K562 (cell line): ENCODE measurements around the gene PBXIP1. TPM values are rescaled to one million over a fixed set of nuclear protein-coding genes. Genes with fewer than 3 reads are reported as not detected.

ENCODE experiments used
- ARID1B ChIP-seq: fragments of 450-650 bp; IDR thresholded peaks from 2 replicates; pipeline ENCODE4 v1.6.1; 2016; ENCODE audit warnings: antibody characterized with exemption, mild to moderate bottlenecking, inconsistent platforms
- BHLHE40 ChIP-seq: IDR thresholded peaks from 2 replicates; pipeline ENCODE4 v1.6.1; 2011; ENCODE audit warnings: low read length, improper control_type of control experiment
- CBX8 ChIP-seq: fragments of 200-600 bp; sonication (generic); IDR thresholded peaks from 2 replicates; pipeline ENCODE4 v1.6.1; 2012; ENCODE audit warnings: borderline replicate concordance, mixed run types, low read depth, mild to moderate bottlenecking, moderate library complexity, mixed read lengths, low read length, control low read depth, inconsistent platforms; ENCODE audit not compliant: poor library complexity, severe bottlenecking; ENCODE audit errors: extremely low read depth
- CC2D1A ChIP-seq: fragments of 450-650 bp; IDR thresholded peaks from 2 replicates; pipeline ENCODE4 v1.6.1; 2017; ENCODE audit warnings: mild to moderate bottlenecking
- CSDE1 ChIP-seq, 2 experiments: fragments of 450-650 bp; IDR thresholded peaks; 2 replicates each; pipeline ENCODE4 v1.6.1; 2016; ENCODE audit warnings: mild to moderate bottlenecking in 1 of 2
- CTCF ChIP-seq, 3 experiments: IDR thresholded peaks in 2 of 3; conservative IDR thresholded peaks in 1 of 3; 2 replicates each; pipeline ENCODE4 v1.5.1; 2011 to 2012; ENCODE audit warnings: low read length in 3 of 3, mild to moderate bottlenecking in 3 of 3, control low read depth in 2 of 3, improper control_type of control experiment in 1 of 3, inconsistent platforms in 1 of 3, low read depth in 1 of 3, mixed read lengths in 1 of 3, moderate library complexity in 1 of 3; ENCODE audit not compliant: insufficient read depth in 2 of 3
- FOXK1 ChIP-seq: sonication (generic); formaldehyde crosslinking; IDR thresholded peaks from 2 replicates; pipeline ENCODE4 v1.8.0; 2022; ENCODE audit warnings: missing genetic modification reagents, mild to moderate bottlenecking, borderline replicate concordance
- FOXO4 ChIP-seq: fragments of 450-650 bp; formaldehyde crosslinking; IDR thresholded peaks from 2 replicates; pipeline ENCODE4 v1.4.0; 2020; ENCODE audit warnings: mild to moderate bottlenecking, moderate library complexity
- ID3 ChIP-seq, 2 experiments: fragments of 250-450 bp in 1 of 2; fragments of 450-650 bp in 1 of 2; sonication (Bioruptor Pico) in 1 of 2; IDR thresholded peaks; 2 replicates each; pipeline versions ENCODE4 v1.6.1 to v1.8.0; 2016 to 2021; ENCODE audit warnings: mild to moderate bottlenecking in 2 of 2, moderate library complexity in 2 of 2, missing compliant biosample characterization in 1 of 2, missing genetic modification characterization in 1 of 2
- JUND ChIP-seq, 2 experiments: IDR thresholded peaks; 2 replicates in 1 of 2; 3 replicates in 1 of 2; pipeline ENCODE4 v1.6.1; 2011; ENCODE audit warnings: borderline replicate concordance in 2 of 2, low read depth in 2 of 2, low read length in 2 of 2, improper control_type of control experiment in 1 of 2, missing biosample characterization in 1 of 2, missing genetic modification characterization in 1 of 2, missing genetic modification reagents in 1 of 2
- MAZ ChIP-seq, 2 experiments: fragments of 450-650 bp in 1 of 2; sonication (generic) in 1 of 2; formaldehyde crosslinking; IDR thresholded peaks in 1 of 2; conservative IDR thresholded peaks in 1 of 2; 2 replicates each; pipeline versions ENCODE4 v1.4.0 to v1.5.0; 2020; ENCODE audit warnings: mild to moderate bottlenecking in 1 of 2, missing genetic modification reagents in 1 of 2
- NCOA1 ChIP-seq: fragments of 450-650 bp; IDR thresholded peaks from 2 replicates; pipeline ENCODE4 v1.6.1; 2016; ENCODE audit warnings: low read depth
- POLR2B ChIP-seq: fragments of 450-650 bp; IDR thresholded peaks from 2 replicates; pipeline ENCODE4 v1.6.1; 2018; ENCODE audit warnings: low read depth; ENCODE audit not compliant: partially characterized antibody
- SUPT5H ChIP-seq: fragments of 450-650 bp; IDR thresholded peaks from 2 replicates; pipeline ENCODE4 v1.6.1; 2016
- UBTF ChIP-seq, 2 experiments: IDR thresholded peaks; 2 replicates each; pipeline ENCODE4 v1.6.1; 2012; ENCODE audit warnings: improper control_type of control experiment in 2 of 2, low read depth in 2 of 2, low read length in 2 of 2, borderline replicate concordance in 1 of 2
- ZBED1 ChIP-seq: IDR thresholded peaks from 2 replicates; pipeline ENCODE4 v1.6.1; 2014
- ZNF699 ChIP-seq: fragments of 250-450 bp; sonication (Bioruptor Pico); IDR thresholded peaks from 2 replicates; pipeline ENCODE4 v1.8.0; 2021; ENCODE audit warnings: mild to moderate bottlenecking, moderate library complexity; ENCODE audit not compliant: insufficient replicate concordance
- polyA plus RNA-seq, 8 experiments: library from polyadenylated mRNA; depleted of rRNA in 4 of 8; stranded (reverse) in 5 of 8; unstranded in 3 of 8; fragments of >200 nt; fragmentation: Nextera tagmentation in 2 of 8; fragmentation: Illumina TruSeq in 1 of 8; extraction: Ambion mirVana in 2 of 8; extraction: Trizol in 1 of 8; gene quantifications; 2 replicates each; pipeline versions ENCODE4 v1.2.1 to v1.2.3, GENCODE V29; 2011 to 2014; ENCODE audit warnings: inconsistent platforms in 1 of 8, missing spikeins in 1 of 8
- total RNA-seq, 7 experiments: library from RNA; depleted of rRNA in 6 of 7; stranded (reverse); fragments of >200 nt in 6 of 7; fragmentation: Illumina TruSeq in 2 of 7; extraction: Trizol in 2 of 7; gene quantifications; 2 replicates each; pipeline versions ENCODE4 v1.2.1 to v1.2.3, GENCODE V29; 2011 to 2021; ENCODE audit warnings: low replicate concordance in 1 of 7

PBXIP1 gene
- total and polyA plus RNA-seq, 9 of the 15 experiments (the other 6 are each of a cell fraction or from before 2014, with no cell fraction given): 0.13 to 8.3 (median 5.8) TPM

- TF ChIP-seq CC2D1A: peak; percentile 23; the same call in 1 of the 2 replicates
- peak; percentile 92 to 97 (median 95) for TF ChIP-seq CTCF (IDR thresholded peaks at IDR 0.05 in 2 of 3, conservative IDR thresholded peaks at IDR 0.05 in 1 of 3; ENCODE audit: insufficient read depth in 2 of 3, low read depth in 1 of 3, low read length in 3 of 3)
- TF ChIP-seq UBTF (IDR thresholded peaks at IDR 0.05; ENCODE audit: borderline replicate concordance in 1 of 2, low read depth in 2 of 2, low read length in 2 of 2): peak in 1 of 2 experiments; percentile 95; a peak in 2 of 4 replicates
- no peak for TF ChIP-seq POLR2B
- TF ChIP-seq MAZ (CRISPR knock-in tag; conservative IDR thresholded peaks at IDR 0.05 in 1 of 2, IDR thresholded peaks at IDR 0.05 in 1 of 2): peak; percentile 50 to 55; a peak in 3 of 4 replicates
- no peak for TF ChIP-seq ZNF699 (CRISPR knock-in tag)
- no peak for TF ChIP-seq SUPT5H
- peak; percentile 53; the same call in 1 of the 2 replicates for TF ChIP-seq JUND (IDR thresholded peaks at IDR 0.05; ENCODE audit: borderline replicate concordance, low read depth, low read length)
- peak; percentile 46; the same call in 1 of the 3 replicates for TF ChIP-seq JUND (tag; IDR thresholded peaks at IDR 0.05; ENCODE audit: borderline replicate concordance, low read depth, low read length)
- no peak for TF ChIP-seq CSDE1 (IDR thresholded peaks at IDR 0.05)
- TF ChIP-seq ID3 (CRISPR knock-in tag; IDR thresholded peaks at IDR 0.05): no peak
- peak; percentile 71; the same call in 1 of the 2 replicates for TF ChIP-seq ID3 (tag; IDR thresholded peaks at IDR 0.05)
- TF ChIP-seq CBX8: no peak
- TF ChIP-seq BHLHE40: peak; percentile 31; the same call in 1 of the 2 replicates
- peak; percentile 27; the same call in 1 of the 2 replicates for TF ChIP-seq ARID1B
- peak; percentile 79; the same call in 1 of the 2 replicates for TF ChIP-seq ZBED1
- no peak for TF ChIP-seq NCOA1
- peak; percentile 61; the same call in 1 of the 2 replicates for TF ChIP-seq FOXK1
- TF ChIP-seq FOXO4 (CRISPR knock-in tag): no peak
Observed at GRCh38 chr1:154998818-154999570, 43.1 kb upstream of the PBXIP1 start (continued).
